Nephron (organoid): ENCODE results near the gene JAG1.

Source experiments
- H3K27ac Mint-ChIP-seq, 3 experiments: 2 replicates each; pipeline ENCODE4 v1.8.0; 2020; ENCODE audit warnings: mixed read lengths in 3 of 3, mild to moderate bottlenecking in 2 of 3, moderate library complexity in 1 of 3
- H3K27me3 Mint-ChIP-seq: 2 replicates; pipeline ENCODE4 v1.8.0; 2021; ENCODE audit warnings: low read depth, mild to moderate bottlenecking, moderate library complexity, mixed read lengths
- H3K36me3 Mint-ChIP-seq: 2 replicates; pipeline ENCODE4 v1.8.0; 2020; ENCODE audit warnings: low read depth, mixed read lengths
- H3K4me1 Mint-ChIP-seq: 2 replicates; pipeline ENCODE4 v1.8.0; 2020; ENCODE audit warnings: mixed read lengths
- H3K4me3 Mint-ChIP-seq, 3 experiments: 2 replicates each; pipeline ENCODE4 v1.8.0; 2020; ENCODE audit warnings: mild to moderate bottlenecking in 3 of 3, mixed read lengths in 3 of 3, moderate library complexity in 2 of 3
- H3K9me3 Mint-ChIP-seq: 2 replicates; pipeline ENCODE4 v1.8.0; 2020; ENCODE audit warnings: mixed read lengths
- CTCF ChIP-seq, 3 experiments: fragments of 200-600 bp; sonication (generic); IDR thresholded peaks; one replicate each; pipeline ENCODE4 v1.5.0; 2021; ENCODE audit warnings: antibody characterized with exemption in 3 of 3; ENCODE audit not compliant: unreplicated experiment in 3 of 3

Gene JAG1

DNA sequence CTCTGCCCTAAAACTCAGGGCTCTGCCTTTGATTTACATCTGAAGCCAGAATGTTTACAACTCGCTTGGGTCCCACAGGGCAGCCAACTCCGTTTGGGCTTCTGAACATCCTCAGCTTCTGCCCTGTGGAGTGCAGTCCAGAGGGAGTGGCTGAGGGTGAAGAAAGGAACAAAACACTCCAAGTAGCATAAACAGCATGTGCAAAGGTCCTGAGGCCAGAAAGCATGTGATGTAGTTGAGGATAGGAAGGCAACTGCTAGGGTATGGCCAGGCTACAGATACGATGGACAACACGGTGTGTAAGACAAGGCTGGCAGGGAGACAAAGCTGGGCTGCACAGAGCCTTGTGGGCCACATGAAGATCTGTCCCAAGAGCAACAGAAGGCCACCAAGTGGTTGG lies 12.5 kb downstream of the JAG1 start:
- H3K27ac Mint-ChIP-seq: peak overlapping the region in 1 of 3 experiments; percentile 53
- H3K4me1 Mint-ChIP-seq: peaks cover 67% of the 10 kb centered on the region
- peaks cover 91% of the 10 kb centered on the region for H3K36me3 Mint-ChIP-seq
- peaks cover 4% of the 10 kb centered on the region for H3K27me3 Mint-ChIP-seq
- TF ChIP-seq CTCF (IDR thresholded peaks at IDR 0.05; ENCODE audit: unreplicated experiment in 3 of 3): no peak
- H3K4me3 Mint-ChIP-seq: no peak overlapping the region
- no peaks in the 10 kb centered on the region for H3K9me3 Mint-ChIP-seq

- Mint-ChIP-seq H3K27ac (peak overlapping the region; percentile 39 to 86 (median 56)), H3K4me3 (no peak overlapping the region), H3K4me1 (peaks cover 67% of the 10 kb centered on the region), H3K9me3 (no peaks in the 10 kb centered on the region), H3K27me3 (peaks cover 4% of the 10 kb centered on the region), H3K36me3 (peaks cover 91% of the 10 kb centered on the region)
- no peak for TF ChIP-seq CTCF (IDR thresholded peaks at IDR 0.05; ENCODE audit: unreplicated experiment in 3 of 3)
Measured at GRCh38 chr20:10660661-10661060, 13.1 kb downstream of the JAG1 start.

GRCh38 chr20:10659651-10660601 lies 13.9 kb downstream of the JAG1 start:
- peak overlapping the region; percentile 39 to 86 (median 56) for H3K27ac Mint-ChIP-seq
- H3K4me1 Mint-ChIP-seq: peaks cover 67% of the 10 kb centered on the region
- peaks cover 93% of the 10 kb centered on the region for H3K36me3 Mint-ChIP-seq
- H3K4me3 Mint-ChIP-seq: no peak overlapping the region
- peaks cover 4% of the 10 kb centered on the region for H3K27me3 Mint-ChIP-seq
- no peak for TF ChIP-seq CTCF (IDR thresholded peaks at IDR 0.05; ENCODE audit: unreplicated experiment in 3 of 3)
- no peaks in the 10 kb centered on the region for H3K9me3 Mint-ChIP-seq

GRCh38 chr20:10658876-10659632 lies 14.7 kb downstream of the JAG1 start:
- TF ChIP-seq CTCF (IDR thresholded peaks at IDR 0.05; ENCODE audit: unreplicated experiment in 3 of 3): no peak
- no peaks in the 10 kb centered on the region for H3K9me3 Mint-ChIP-seq
- peak overlapping the region; percentile 15 to 86 (median 56) for H3K27ac Mint-ChIP-seq
- peaks cover 92% of the 10 kb centered on the region for H3K36me3 Mint-ChIP-seq
- peaks cover 67% of the 10 kb centered on the region for H3K4me1 Mint-ChIP-seq
- peaks cover 4% of the 10 kb centered on the region for H3K27me3 Mint-ChIP-seq
- H3K4me3 Mint-ChIP-seq: no peak overlapping the region

DNA sequence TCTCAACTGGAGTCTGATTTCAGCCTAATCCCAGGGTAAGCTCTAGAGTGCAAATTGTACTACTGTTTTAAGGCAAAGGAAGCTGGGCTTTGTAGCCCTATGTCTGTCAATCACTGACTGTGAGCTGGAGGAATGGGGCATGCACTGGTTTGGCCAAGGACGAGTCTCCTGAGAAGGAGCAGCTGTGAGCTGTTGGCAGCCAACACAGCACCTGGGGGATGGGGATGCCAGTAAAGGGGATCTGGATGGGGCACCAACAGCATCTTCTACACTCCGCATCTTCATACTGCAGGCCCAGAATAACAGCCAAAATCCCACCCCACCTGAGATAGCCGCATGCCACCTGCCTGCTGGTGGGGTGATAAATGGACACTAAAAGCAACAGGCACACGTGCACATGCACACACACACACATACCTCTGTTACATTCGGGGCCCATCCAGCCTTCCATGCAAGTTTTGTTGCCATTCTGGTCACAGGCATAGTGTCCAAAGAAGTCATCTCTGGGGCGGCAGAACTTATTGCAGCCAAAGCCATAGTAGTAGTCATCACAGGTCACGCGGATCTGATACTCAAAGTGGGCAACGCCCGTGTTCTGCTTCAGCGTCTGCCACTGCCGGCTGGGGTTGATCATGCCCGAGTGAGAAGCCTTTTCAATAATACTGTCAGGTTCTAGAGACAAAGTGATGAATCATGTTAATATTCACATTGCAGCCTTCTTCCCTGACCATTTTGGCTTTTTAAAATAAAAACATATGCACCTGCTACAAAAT lies 15.6 kb downstream of the JAG1 start:
- Mint-ChIP-seq H3K27me3 (peaks cover 4% of the 10 kb centered on the region), H3K27ac (peak overlapping the region; percentile 15 to 86 (median 39)), H3K4me1 (peaks cover 69% of the 10 kb centered on the region), H3K36me3 (peaks cover 85% of the 10 kb centered on the region), H3K4me3 (no peak overlapping the region), H3K9me3 (no peaks in the 10 kb centered on the region)
- TF ChIP-seq CTCF (IDR thresholded peaks at IDR 0.05; ENCODE audit: unreplicated experiment in 3 of 3): no peak
